Measurements from ENCODE around the gene PCDHB11.
"Not testable (repeated sequence)": the region's sequence is repeated elsewhere in the genome, so short reads cannot be mapped to it uniquely, and the experiment has no call there.

Gene PCDHB11

GRCh38 chr5:141184117-141184855, 15.1 kb upstream of the PCDHB11 start:
- DNase-seq (ENCODE audit: extremely low spot score, insufficient read length, low read depth); FAIRE-seq: not testable (repeated sequence)

DNA sequence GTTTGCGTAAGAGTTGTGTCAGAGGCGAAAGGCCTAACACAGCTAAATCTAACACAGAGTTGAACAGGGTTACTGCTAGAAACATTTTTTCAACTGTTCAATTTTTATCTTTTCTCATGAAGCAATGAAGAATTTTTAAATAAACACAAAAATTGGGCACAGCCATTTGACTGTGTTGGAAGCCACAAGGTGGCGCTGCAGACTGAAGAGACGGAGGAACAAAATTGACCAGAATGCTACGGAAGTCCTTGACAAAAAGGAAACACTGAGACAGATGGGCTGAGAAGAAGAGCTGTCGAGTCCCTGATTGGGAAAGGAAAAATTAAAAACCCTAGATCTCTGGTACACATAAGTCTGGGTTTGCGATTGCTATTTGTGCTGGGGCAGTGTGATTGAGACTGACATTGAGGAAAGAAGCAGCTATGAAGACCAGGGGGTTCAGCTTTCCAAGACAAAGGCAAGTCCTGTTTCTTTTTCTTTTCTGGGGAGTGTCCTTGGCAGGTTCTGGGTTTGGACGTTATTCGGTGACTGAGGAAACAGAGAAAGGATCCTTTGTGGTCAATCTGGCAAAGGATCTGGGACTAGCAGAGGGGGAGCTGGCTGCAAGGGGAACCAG, 12.4 kb upstream of the PCDHB11 start, which contains the start of gene PCDHB9:
Gene PCDHB9 (plus strand): TSS at position 265 of the 616 bp plus-strand sequence. CDS start 158 bp downstream, at position 423.
- DNase-seq (ENCODE audit: extremely low spot score, insufficient read length, low read depth) (no peak), FAIRE-seq (no peak)

DNA sequence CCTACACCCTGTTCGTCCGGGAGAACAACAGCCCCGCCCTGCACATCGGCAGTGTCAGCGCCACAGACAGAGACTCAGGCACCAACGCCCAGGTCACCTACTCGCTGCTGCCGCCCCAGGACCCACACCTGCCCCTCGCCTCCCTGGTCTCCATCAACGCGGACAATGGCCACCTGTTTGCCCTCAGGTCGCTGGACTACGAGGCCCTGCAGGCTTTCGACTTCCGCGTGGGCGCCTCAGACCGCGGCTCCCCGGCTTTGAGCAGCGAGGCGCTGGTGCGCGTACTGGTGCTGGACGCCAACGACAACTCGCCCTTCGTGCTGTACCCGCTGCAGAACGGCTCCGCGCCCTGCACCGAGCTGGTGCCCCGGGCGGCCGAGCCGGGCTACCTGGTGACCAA, 10.7 kb upstream of the PCDHB11 start:
- FAIRE-seq; DNase-seq (ENCODE audit: extremely low spot score, insufficient read length, low read depth): not testable (repeated sequence)

GRCh38 chr5:141189131-141189530, 10.3 kb upstream of the PCDHB11 start:
- FAIRE-seq: not testable (repeated sequence)

GRCh38 chr5:141192110-141192725, 7.2 kb upstream of the PCDHB11 start, which contains the start of gene PCDHB10:
Gene PCDHB10 (plus strand): TSS chr5:141192353. CDS start chr5:141192553, 200 bp downstream.
- no peak for DNase-seq (ENCODE audit: extremely low spot score, insufficient read length, low read depth)
- FAIRE-seq: no peak

More at GRCh38 chr5:141189131-141189530, 10.3 kb upstream of the PCDHB11 start:
- not testable (repeated sequence) for DNase-seq (ENCODE audit: extremely low spot score, insufficient read length, low read depth)

DNA sequence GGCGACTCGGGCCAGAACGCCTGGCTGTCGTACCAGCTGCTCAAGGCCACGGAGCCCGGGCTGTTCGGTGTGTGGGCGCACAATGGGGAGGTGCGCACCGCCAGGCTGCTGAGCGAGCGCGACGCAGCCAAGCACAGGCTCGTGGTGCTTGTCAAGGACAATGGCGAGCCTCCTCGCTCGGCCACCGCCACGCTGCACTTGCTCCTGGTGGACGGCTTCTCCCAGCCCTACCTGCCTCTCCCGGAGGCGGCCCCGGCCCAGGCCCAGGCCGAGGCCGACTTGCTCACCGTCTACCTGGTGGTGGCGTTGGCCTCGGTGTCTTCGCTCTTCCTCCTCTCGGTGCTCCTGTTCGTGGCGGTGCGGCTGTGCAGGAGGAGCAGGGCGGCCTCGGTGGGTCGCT, 5.1 kb upstream of the PCDHB11 start:
- not testable (repeated sequence) for DNase-seq (ENCODE audit: extremely low spot score, insufficient read length, low read depth); FAIRE-seq

- FAIRE-seq (no peak), DNase-seq (ENCODE audit: extremely low spot score, insufficient read length, low read depth) (no peak)
These were observed 3.1 kb upstream of the PCDHB11 start for GRCh38 chr5:141196363-141196762.

DNA sequence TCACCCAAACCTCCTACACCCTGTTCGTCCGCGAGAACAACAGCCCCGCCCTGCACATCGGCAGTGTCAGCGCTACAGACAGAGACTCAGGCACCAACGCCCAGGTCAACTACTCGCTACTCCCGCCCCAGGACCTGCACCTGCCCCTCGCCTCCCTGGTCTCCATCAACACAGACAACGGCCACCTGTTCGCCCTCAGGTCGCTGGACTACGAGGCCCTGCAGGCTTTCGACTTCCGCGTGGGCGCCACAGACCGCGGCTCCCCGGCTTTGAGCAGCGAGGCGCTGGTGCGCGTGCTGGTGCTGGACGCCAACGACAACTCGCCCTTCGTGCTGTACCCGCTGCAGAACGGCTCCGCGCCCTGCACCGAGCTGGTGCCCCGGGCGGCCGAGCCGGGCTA, 1.7 kb downstream of the PCDHB11 start:
- not testable (repeated sequence) for DNase-seq (ENCODE audit: extremely low spot score, insufficient read length, low read depth); FAIRE-seq

GRCh38 chr5:141201646-141202045, 2.2 kb downstream of the PCDHB11 start:
- not testable (repeated sequence) for DNase-seq (ENCODE audit: extremely low spot score, insufficient read length, low read depth); FAIRE-seq

GRCh38 chr5:141208478-141208877, 9.1 kb downstream of the PCDHB11 start, which contains the start of gene PCDHB12:
Gene PCDHB12 (plus strand): TSS chr5:141208719. CDS start chr5:141208908, 189 bp downstream.
- DNase-seq (ENCODE audit: extremely low spot score, insufficient read length, low read depth) (no peak), FAIRE-seq (no peak)

DNA sequence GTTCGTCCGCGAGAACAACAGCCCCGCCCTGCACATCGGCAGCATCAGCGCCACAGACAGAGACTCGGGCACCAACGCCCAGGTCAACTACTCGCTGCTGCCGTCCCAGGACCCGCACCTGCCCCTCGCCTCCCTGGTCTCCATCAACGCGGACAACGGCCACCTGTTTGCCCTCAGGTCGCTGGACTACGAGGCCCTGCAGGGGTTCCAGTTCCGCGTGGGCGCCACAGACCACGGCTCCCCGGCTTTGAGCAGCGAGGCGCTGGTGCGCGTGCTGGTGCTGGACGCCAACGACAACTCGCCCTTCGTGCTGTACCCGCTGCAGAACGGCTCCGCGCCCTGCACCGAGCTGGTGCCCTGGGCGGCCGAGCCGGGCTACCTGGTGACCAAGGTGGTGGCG, 10.9 kb downstream of the PCDHB11 start:
- not testable (repeated sequence) for FAIRE-seq

DNA sequence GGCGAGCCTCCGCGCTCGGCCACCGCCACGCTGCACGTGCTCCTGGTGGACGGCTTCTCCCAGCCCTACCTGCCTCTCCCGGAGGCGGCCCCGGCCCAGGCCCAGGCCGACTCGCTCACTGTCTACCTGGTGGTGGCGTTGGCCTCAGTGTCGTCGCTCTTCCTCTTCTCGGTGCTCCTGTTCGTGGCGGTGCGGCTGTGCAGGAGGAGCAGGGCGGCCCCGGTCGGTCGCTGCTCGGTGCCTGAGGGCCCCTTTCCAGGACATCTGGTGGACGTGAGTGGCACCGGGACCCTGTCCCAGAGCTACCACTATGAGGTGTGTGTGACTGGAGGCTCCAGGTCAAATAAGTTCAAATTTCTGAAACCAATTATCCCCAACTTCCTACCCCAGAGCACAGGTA, 11.4 kb downstream of the PCDHB11 start:
- not testable (repeated sequence) for FAIRE-seq; DNase-seq (ENCODE audit: extremely low spot score, insufficient read length, low read depth)

More for the DNA sequence above, 10.9 kb downstream of the PCDHB11 start:
- not testable (repeated sequence) for DNase-seq (ENCODE audit: extremely low spot score, insufficient read length, low read depth)

DNA sequence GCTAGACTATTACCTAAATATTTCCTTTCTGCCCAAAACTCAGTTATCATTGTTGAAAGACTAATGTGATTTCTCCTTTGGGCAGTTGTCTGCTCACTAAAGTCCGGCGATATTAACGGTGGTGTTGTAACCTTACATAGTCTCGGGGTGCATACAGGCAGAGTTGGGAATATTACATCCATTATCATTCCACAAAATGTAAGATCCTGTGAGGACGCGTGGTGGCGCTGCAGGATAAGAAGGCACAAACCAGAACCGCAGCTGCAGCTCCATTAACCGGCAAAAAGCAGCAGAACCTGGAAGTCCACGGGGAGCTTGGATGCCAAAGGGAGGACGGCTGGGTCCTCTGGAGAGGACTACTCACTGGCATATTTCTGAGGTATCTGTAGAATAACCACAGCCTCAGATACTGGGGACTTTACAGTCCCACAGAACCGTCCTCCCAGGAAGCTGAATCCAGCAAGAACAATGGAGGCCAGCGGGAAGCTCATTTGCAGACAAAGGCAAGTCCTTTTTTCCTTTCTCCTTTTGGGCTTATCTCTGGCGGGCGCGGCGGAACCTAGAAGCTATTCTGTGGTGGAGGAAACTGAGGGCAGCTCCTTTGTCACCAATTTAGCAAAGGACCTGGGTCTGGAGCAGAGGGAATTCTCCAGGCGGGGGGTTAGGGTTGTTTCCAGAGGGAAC, 14.4 kb downstream of the PCDHB11 start, which contains the start of gene PCDHB13:
Gene PCDHB13 (plus strand): TSS at position 264 of the 684 bp plus-strand sequence. CDS start 205 bp downstream, at position 469.
- DNase-seq (ENCODE audit: extremely low spot score, insufficient read length, low read depth); FAIRE-seq: not testable (repeated sequence)

DNA sequence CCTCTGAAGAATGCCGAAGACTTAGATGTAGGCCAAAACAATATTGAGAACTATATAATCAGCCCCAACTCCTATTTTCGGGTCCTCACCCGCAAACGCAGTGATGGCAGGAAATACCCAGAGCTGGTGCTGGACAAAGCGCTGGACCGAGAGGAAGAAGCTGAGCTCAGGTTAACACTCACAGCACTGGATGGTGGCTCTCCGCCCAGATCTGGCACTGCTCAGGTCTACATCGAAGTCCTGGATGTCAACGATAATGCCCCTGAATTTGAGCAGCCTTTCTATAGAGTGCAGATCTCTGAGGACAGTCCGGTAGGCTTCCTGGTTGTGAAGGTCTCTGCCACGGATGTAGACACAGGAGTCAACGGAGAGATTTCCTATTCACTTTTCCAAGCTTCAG, 15.2 kb downstream of the PCDHB11 start:
- not testable (repeated sequence) for DNase-seq (ENCODE audit: extremely low spot score, insufficient read length, low read depth); FAIRE-seq

DNA sequence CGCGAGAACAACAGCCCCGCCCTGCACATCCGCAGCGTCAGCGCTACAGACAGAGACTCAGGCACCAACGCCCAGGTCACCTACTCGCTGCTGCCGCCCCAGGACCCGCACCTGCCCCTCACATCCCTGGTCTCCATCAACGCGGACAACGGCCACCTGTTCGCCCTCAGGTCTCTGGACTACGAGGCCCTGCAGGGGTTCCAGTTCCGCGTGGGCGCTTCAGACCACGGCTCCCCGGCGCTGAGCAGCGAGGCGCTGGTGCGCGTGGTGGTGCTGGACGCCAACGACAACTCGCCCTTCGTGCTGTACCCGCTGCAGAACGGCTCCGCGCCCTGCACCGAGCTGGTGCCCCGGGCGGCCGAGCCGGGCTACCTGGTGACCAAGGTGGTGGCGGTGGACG, 16.1 kb downstream of the PCDHB11 start:
- FAIRE-seq; DNase-seq (ENCODE audit: extremely low spot score, insufficient read length, low read depth): not testable (repeated sequence)

- not testable (repeated sequence) for FAIRE-seq; DNase-seq (ENCODE audit: extremely low spot score, insufficient read length, low read depth)
These were observed 16.6 kb downstream of the PCDHB11 start for GRCh38 chr5:141216035-141216434.

- DNase-seq (ENCODE audit: extremely low spot score, insufficient read length, low read depth) (no peak), FAIRE-seq (no peak)
These were observed 23.8 kb downstream of the PCDHB11 start, which contains the start of gene PCDHB14 for GRCh38 chr5:141223112-141223783. Gene PCDHB14 (plus strand): TSS chr5:141223343. CDS start chr5:141223506, 163 bp downstream.

DNA sequence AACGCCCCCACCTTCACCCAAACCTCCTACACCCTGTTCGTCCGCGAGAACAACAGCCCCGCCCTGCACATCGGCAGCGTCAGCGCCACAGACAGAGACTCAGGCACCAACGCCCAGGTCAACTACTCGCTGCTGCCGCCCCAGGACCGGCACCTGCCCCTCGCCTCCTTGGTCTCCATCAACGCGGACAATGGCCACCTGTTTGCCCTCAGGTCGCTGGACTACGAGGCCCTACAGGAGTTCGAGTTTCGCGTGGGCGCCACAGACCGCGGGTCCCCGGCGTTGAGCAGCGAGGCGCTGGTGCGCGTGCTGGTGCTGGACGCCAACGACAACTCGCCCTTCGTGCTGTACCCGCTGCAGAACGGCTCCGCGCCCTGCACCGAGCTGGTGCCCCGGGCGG, 25.4 kb downstream of the PCDHB11 start:
- DNase-seq (ENCODE audit: extremely low spot score, insufficient read length, low read depth); FAIRE-seq: not testable (repeated sequence)

DNA sequence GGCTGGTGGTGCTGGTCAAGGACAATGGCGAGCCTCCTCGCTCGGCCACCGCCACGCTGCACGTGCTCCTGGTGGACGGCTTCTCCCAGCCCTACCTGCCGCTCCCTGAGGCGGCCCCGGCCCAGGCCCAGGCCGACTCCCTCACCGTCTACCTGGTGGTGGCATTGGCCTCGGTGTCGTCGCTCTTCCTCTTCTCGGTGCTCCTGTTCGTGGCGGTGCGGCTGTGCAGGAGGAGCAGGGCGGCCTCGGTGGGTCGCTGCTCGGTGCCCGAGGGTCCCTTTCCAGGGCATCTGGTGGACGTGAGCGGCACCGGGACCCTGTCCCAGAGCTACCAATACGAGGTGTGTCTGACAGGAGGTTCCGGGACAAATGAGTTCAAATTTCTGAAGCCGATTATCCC, 26.0 kb downstream of the PCDHB11 start:
- not testable (repeated sequence) for DNase-seq (ENCODE audit: extremely low spot score, insufficient read length, low read depth); FAIRE-seq
